A549 (cell line): ENCODE data around the gene NXN.

ENCODE experiments used
- CHD2 ChIP-seq: fragments of 150-350 bp; IDR thresholded peaks from 2 replicates; pipeline ENCODE4 v1.6.1; 2014; ENCODE audit warnings: low read length; ENCODE audit not compliant: partially characterized antibody
- CHD4 ChIP-seq: fragments of 200-600 bp; sonication (generic); IDR thresholded peaks from 2 replicates; pipeline ENCODE4 v1.6.1; 2016; ENCODE audit warnings: antibody characterized with exemption, mild to moderate bottlenecking, borderline replicate concordance
- CTCF ChIP-seq: fragments of >200 bp; sonication (Bioruptor Twin); formaldehyde crosslinking; IDR thresholded peaks from 3 replicates; pipeline ENCODE4 v1.5.1; 2016
- EP300 ChIP-seq, 2 experiments: fragments of >200 bp; sonication (Bioruptor Twin); formaldehyde crosslinking; IDR thresholded peaks; 2 replicates in 1 of 2; 3 replicates in 1 of 2; pipeline ENCODE4 v1.6.1; 2016 to 2017
- HDAC2 ChIP-seq: fragments of 200-600 bp; sonication (generic); IDR thresholded peaks from 2 replicates; pipeline ENCODE4 v1.6.1; 2016
- JUNB ChIP-seq: fragments of >200 bp; sonication (Bioruptor Twin); formaldehyde crosslinking; IDR thresholded peaks from 2 replicates; pipeline ENCODE4 v1.6.1; 2016
- KDM5A ChIP-seq: fragments of 200-600 bp; sonication (generic); IDR thresholded peaks from 2 replicates; pipeline ENCODE4 v1.6.1; 2016; ENCODE audit warnings: antibody characterized with exemption, mild to moderate bottlenecking
- MAX ChIP-seq: IDR thresholded peaks from 2 replicates; pipeline ENCODE4 v1.6.1; 2012
- POLR2A ChIP-seq: IDR thresholded peaks from 2 replicates; pipeline ENCODE4 v1.6.1; 2012; ENCODE audit warnings: mild to moderate bottlenecking, low read length
- SREBF2 ChIP-seq: fragments of 450-650 bp; IDR thresholded peaks from 2 replicates; pipeline ENCODE4 v1.6.1; 2014; ENCODE audit warnings: mild to moderate bottlenecking, moderate library complexity
- TP53 ChIP-seq: fragments of 250-450 bp; sonication (Bioruptor Pico); IDR thresholded peaks from 2 replicates; pipeline ENCODE4 v1.5.0; 2021; ENCODE audit warnings: mild to moderate bottlenecking, moderate library complexity

GRCh38 chr17:867896-868489 lies 111.6 kb downstream of the NXN start:
- TF ChIP-seq TP53 (CRISPR knock-in tag) (no peak), HDAC2 (no peak), KDM5A (no peak), POLR2A (no peak), JUNB (no peak), CHD2 (no peak), CTCF (no peak), CHD4 (no peak), EP300 (IDR thresholded peaks at IDR 0.05) (no peak), MAX (no peak), SREBF2 (no peak)
